UCSD-AML1 (cell line): ENCODE results near the gene AGAP1.

Experiments
- DNase-seq: peaks from one replicate; lab custom pipeline; 2025; ENCODE audit not compliant: unreplicated experiment; lab: John Stamatoyannopoulos, UW

Gene AGAP1

DNA sequence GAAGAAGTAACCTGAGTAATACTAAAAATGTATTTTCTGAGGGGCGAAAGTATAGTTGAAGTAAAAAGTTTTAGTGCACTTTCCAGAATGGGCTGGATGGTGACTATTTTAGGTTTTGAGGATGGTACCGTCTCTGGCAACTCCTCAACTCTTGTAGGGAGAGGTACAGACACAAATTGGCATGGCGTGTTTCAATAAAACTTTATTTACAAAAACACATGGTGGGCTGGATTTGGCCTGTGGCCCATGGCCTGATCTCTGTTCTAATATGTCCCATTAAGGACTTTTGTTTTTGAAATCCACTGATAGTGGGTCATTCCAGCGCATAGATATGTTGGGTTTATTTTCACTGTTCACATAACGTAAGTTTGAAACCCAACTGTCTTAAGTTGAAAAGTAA, 132.8 kb downstream of the AGAP1 start:
- DNase-seq, result no peak

DNA sequence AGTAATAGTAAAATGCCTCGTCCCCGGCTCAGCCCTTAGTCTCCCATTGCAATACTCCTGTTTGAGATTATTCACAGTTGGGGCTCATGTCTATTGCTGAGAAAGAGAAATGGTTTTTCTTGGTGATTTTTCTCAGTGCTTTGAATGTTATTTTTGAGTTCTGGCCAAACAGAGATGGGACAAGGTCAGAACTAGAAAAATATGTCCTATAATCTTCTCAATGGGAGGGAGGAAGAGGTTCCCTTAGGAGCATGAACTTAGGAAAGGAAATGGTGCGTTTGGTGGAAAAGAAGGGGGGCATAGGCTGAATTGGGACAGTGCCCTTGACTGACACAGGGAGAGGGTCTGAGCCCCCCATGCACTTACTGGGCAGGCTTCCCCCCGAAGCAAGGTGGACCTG, 133.8 kb downstream of the AGAP1 start:
- DNase-seq, result no peak

DNA sequence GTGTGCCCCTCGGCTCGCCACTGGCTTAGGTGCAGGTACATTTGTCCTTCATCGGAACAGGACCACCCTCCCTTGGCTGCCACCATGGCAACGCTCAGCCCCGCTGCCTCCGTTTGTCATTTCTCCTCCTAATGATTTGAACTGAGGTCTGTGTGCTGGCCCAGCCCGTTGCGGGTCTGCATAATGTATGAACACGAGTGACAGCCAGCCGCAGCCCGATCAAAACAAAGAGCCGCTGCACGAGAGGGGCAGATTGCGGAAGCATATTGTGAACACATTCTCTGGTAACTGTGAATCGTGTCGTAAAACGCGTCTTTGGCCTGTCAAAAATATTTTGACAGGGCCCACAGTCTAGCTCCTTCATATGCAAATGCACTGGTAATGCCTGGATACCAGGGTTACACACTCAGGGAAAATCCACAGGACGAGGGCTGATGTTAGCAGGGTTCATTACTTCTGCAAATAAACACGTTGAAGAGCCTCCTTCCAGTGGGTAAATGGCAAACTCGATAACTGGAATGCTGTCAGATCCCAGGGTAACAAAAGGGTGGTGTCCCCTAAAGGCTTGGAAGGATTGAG, 137.0 kb downstream of the AGAP1 start:
- DNase-seq, result no peak

GRCh38 chr2:235634435-235635158, 140.8 kb downstream of the AGAP1 start:
- DNase-seq, result no peak

- DNase-seq, result no peak
These were observed 142.7 kb downstream of the AGAP1 start for GRCh38 chr2:235636546-235636945.

- no peak for DNase-seq
These were observed 144.1 kb downstream of the AGAP1 start for GRCh38 chr2:235637896-235638295.

- DNase-seq, result no peak
These were observed 144.9 kb downstream of the AGAP1 start for GRCh38 chr2:235638541-235639427.

DNA sequence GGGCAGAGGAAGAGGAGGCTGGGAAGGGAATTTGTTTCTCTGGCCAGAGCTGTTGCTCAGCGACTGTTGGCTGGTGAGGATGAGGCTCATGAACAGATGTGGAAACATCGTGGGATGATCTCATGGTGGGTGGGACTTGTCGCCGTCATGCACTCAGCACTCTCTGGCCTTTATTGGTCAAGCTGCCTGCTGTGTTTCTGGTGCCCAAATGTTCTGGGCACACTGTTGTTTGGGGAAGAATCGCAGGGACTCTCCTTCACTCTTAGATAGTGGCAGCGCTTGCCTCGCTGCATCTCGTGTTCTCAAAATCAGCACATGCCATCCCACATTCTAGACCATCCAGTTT, 145.6 kb downstream of the AGAP1 start:
- DNase-seq, result no peak

- DNase-seq, result no peak
These were observed 146.0 kb downstream of the AGAP1 start for GRCh38 chr2:235639885-235640284.

GRCh38 chr2:235640377-235640776, 146.5 kb downstream of the AGAP1 start:
- DNase-seq, result no peak

DNA sequence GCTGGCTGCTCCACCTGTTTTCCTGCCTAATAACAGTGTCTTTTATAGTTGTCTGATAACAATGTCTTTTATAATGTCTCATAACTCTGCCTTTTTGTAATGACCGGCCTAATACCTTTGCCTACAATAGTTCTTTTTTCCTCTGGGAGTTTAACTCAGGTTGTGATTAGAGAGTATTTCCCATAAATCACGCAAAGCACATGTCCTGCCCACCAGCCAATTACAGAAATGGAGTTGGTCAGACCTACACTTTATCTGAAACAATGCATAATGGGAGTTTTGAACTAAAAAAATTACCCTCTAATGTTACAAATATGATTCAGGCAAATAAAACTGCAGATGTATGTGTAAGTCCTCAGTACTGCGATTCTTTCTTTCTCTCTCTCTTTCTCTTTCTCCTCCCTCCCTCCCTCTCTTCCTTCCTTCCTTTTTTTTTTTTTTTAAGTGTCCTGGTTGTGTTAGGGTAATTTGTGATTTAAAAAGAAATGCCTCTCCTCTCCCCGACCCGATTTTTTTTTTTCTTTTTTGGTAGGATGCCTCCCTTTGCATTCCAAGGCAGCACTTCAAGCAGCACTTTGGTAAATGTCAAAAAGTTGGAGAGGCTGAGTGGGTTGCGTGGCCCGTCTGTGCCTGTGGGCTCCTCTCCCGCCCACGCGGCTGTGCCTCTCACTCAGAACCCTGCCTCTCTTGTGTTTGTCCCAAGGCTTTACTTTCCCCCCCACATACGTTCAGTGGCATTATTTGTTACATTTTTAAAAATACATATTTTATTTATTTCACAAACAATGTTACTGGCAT, 147.3 kb downstream of the AGAP1 start:
- no peak for DNase-seq

DNA sequence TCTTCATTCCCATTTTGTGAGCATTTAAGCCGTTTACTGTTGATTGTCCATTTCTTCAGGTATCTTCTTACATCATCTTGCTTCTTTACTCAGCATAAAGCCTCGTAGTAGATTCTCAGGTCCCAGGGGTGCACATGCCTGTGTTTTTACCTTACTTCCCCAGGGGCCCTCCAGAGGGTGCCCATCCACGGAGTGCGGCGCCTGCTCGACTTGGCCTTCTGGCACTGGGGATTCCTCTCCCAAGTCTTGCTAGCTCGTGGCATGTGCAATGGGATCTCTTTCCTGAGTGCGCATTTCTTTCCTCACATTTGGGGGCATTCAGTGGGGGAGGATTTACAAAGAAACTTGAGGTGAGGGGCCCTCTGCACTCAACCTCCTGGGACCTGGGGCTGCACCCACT, 148.1 kb downstream of the AGAP1 start:
- DNase-seq, result no peak

DNA sequence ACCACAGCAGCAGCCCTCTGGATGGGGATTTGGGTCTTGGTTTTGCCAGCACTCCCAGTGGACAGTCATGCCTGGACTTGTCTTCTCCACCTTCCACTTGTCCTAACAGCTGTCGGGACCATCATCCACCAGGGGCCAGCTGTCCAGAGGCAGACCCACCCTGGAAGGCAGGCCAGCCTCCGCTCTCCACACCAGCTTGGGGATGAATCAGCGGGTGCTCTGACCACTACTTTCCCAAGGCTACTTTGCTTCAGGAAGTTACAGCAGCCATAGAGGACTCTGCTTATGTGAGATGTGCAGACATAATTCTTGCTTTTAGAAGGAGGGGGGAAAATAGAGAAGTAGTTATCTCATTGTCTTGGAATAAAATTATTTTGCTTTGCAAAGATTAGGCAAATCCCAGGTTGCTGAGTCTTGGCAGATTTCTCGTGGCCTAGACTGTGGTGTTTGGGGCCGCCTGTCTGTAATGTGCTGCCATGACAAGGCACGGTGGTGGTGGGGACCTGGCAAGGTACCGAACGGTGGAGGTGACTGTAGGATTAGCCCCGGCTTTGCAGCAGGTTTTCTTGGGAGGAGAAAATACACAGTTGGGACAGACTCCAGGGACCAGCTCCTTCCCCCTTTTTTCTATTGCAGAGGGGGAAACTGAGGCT, 148.7 kb downstream of the AGAP1 start:
- no peak for DNase-seq

DNA sequence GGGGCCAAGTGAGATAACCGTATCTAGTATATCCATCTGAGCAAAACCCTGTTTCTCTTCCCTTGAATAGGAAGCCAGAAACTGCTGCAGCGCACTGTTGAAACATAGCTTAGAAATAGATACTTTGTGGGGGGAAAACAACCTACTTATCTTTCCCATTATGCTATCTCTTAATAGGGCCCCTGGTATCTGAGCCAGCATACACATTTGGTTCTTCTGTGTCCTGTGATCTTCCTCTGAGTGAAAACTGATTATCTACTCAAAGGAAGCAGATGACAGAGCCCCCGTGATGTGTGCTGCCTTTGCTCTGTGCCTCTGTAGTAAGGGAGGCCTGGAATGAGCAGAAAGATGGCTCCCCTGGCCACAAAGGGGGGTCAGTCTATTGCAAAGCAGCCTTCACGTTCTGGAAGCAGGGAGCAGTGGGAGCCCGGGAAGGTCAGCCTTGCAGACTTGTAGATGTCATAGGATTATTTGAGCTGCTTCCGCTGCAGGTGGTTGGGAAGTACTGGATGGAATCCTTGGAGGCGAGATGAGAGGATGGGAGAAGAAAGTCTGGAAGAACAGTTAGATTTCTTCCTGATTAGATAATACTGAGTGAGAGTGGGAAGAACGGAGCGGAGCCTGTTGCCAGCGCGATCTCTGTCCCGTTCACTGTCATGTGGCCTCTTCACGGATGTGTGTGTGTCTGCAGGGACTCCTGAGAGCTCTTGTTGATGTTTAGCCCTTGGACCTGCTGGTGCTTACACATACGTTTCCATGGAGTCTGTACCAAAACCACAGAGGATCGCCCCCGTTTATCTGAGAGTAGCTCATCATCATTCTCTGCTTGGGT, 150.1 kb downstream of the AGAP1 start:
- no peak for DNase-seq

GRCh38 chr2:235647264-235647663, 153.4 kb downstream of the AGAP1 start:
- no peak for DNase-seq

- no peak for DNase-seq
These were observed 154.0 kb downstream of the AGAP1 start for GRCh38 chr2:235647877-235648276.

GRCh38 chr2:235649418-235649817, 155.6 kb downstream of the AGAP1 start:
- no peak for DNase-seq

GRCh38 chr2:235651643-235652042, 157.8 kb downstream of the AGAP1 start:
- no peak for DNase-seq

GRCh38 chr2:235654103-235654813, 160.4 kb downstream of the AGAP1 start:
- DNase-seq, result no peak
